SIG-M5 treated with dmso at 0.1 percent for 504 hours (cell line): Measurements from ENCODE around the gene OR14K1.
"Not testable (repeated sequence)": the region's sequence is repeated elsewhere in the genome, so short reads cannot be mapped to it uniquely, and the experiment has no call there.

ENCODE experiments used
- DNase-seq: peaks from one replicate; lab custom pipeline; 2025; ENCODE audit not compliant: unreplicated experiment; lab: John Stamatoyannopoulos, UW

Gene OR14K1

DNA sequence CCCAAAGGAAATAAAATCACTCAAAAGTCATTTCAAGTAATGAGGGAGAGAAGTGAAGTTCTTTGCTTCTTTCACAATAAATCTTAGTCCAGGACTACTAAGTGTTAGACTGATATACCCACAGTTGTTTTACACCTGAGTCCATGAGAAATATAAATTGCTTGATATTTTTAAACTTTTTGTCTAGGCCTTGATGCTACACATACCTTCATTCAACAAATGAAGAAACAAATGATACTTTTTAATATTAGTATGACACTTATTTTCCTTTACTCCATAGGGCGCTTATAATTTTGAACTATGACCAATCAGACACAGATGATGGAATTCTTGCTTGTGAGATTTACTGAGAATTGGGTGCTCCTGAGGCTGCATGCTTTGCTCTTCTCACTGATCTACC, at the start of gene OR14K1:
TSS of gene OR14K1 (plus strand) at position 301 of the 400 bp plus-strand sequence. CDS start at position 301, 0 bp downstream.
- no peak for DNase-seq

GRCh38 chr1:247701338-247701737, 37.1 kb upstream of the OR14K1 start:
- no peak for DNase-seq

DNA sequence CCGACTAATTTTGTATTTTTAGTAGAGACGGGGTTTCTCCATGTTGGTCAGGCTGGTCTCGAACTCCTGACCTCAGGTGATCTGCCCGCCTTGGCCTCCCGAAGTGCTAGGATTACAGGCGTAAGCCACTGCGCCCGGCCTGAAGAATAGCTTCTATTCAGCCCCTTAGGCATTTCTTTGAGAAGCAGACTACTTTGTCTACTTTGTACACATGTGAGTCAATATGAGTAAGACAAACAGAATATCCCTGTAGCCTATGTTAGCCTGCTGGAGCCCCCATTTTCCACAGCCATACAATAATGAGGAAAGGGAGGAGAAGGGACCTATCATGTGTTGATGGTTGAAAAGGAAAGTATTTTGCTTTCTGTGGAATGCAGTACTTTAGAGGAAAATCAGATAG, 27.7 kb upstream of the OR14K1 start:
- DNase-seq = not testable (repeated sequence)

- DNase-seq = no peak
Measured at GRCh38 chr1:247713753-247714152, 24.7 kb upstream of the OR14K1 start.

GRCh38 chr1:247716546-247716945, 21.9 kb upstream of the OR14K1 start, which contains the start of gene OR6F1:
TSS of gene OR6F1 (minus strand) at chr1:247716646. CDS start at chr1:247712755, 3,891 bp downstream.
- no peak for DNase-seq

- no peak for DNase-seq
Measured at GRCh38 chr1:247721222-247721621, 17.2 kb upstream of the OR14K1 start.

- no peak for DNase-seq
Measured at GRCh38 chr1:247740721-247741120, 2.3 kb downstream of the OR14K1 start.

- no peak for DNase-seq
Measured at GRCh38 chr1:247741756-247742155, 3.3 kb downstream of the OR14K1 start.

DNA sequence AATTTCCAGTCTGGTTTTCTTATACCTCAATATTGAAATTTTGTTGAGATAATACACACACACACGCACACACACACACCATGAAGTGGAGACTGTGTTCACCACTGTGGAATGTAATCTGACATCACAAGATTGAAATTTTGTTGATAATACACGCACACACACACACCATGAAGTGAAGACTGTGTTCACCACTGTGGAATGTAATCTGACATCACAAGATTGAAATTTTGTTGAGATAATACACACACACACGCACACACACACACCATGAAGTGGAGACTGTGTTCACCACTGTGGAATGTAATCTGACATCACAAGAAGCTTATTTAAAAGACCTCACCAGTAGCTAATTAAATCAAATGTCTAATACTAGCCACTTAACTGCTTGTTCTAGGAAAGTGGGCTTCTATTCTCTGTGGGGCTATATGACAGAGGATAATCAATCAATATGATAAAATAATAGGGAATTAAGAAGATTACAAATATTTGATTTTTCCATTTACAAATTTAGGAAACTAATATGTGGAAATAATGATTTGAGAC, 3.9 kb downstream of the OR14K1 start:
- not testable (repeated sequence) for DNase-seq

DNA sequence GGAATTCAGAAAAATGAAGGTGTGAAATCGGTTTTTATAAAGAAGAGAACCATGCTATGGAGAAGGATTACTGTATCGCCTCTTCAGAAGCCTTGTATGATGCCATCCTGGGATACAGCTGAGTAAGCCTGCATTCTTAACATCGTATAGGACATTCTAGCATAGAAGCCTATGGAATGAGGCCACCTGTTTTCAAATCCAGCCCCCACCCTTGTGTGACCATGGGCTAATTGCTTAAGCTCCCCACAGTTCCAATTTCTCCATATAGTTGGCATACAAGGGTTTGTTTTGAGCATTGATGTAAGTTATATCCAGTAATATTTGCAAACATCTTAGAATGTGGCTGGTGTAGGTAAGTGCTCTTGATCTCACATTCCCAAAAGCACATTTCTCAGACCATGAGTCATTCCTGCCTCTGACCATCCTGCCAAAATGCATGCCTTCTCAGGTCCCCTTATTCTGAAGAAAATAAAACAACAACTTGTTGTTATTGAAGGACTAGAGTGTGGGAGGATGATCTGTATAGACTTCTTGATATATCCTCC, 8.0 kb downstream of the OR14K1 start:
- no peak for DNase-seq

DNA sequence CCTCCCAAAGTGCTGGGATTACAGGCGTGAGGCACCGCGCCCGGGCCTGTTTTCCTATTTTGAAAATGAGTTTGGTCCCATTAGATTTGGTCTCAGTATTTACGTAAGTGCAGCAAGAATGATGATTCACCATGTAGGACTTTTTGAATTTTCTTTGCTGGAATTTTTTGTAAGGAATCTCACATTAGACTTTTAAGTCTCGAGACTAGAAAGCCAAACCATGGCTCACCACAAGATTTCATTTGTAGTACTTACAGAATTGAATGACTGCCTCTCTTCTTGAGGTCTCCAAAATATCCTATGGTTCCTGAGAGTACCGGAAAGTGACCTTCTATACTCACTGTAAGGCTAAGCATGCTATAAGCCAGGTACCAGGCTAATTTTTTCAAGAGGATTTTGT, 9.2 kb downstream of the OR14K1 start:
- DNase-seq = no peak

DNA sequence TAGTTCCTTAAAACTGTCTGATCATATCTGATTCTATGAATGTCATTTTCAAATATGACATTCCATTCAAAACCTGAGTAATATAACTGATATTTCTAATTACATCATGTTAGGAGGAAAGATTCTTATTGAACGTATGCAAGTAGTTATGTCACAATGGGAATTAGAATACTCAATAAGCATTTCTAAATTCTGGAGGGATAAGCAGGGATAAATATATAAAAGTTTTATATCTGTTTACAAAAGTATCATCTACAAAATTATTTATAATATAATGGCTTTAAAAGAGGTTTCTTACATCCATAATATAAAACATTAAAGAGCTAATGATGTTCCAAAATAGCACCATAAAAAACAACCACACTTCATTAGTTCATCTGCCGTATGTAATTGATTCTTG, 9.6 kb downstream of the OR14K1 start, which contains the start of gene OR14A2:
TSS of gene OR14A2 (minus strand) at position 101 of the 400 bp plus-strand sequence.
- DNase-seq = no peak

GRCh38 chr1:247749870-247750269, 11.5 kb downstream of the OR14K1 start:
- no peak for DNase-seq

DNA sequence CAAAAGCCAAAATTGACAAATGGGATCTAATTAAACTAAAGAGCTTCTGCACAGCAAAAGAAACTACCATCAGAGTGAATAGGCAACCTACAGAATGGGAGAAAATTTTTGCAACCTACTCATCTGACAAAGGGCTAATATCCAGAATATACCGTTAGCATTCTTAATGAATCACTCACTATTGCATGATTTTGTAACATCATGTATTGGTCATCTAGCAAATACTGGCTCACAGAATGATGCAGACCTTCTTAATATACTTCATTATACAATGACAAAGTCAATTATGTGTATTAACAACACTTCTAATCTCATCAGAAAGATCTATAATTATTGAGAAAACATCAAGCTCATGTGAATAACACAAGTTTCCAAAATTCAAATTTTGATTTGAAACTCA, 15.9 kb downstream of the OR14K1 start:
- not testable (repeated sequence) for DNase-seq

GRCh38 chr1:247760456-247760855, 22.0 kb downstream of the OR14K1 start, which contains the start of gene OR1C1:
TSS of gene OR1C1 (minus strand) at chr1:247760556. CDS start at chr1:247758406, 2,150 bp downstream.
- DNase-seq = no peak

GRCh38 chr1:247769603-247770002, 31.2 kb downstream of the OR14K1 start:
- DNase-seq = no peak
